SK-N-SH treated with all-trans-retinoic acid at 6 μM for 48 hours (cell line): ENCODE measurements around the gene SYCN.

Experiments
- ATAC-seq: fragments of 200-7000 bp; cut with Tn5 transposase; 3 replicates; pipeline ENCODE4 v1.9.1; 2020; ENCODE audit warnings: mild to moderate bottlenecking, moderate library complexity
- ARNTL ChIP-seq: fragments of 450-650 bp; formaldehyde crosslinking; IDR thresholded peaks from 2 replicates; pipeline ENCODE4 v1.5.0; 2020; ENCODE audit warnings: low read depth, mild to moderate bottlenecking, moderate library complexity, borderline replicate concordance
- BACH2 ChIP-seq: fragments of 250-450 bp; sonication (Bioruptor Pico); IDR thresholded peaks from 2 replicates; pipeline ENCODE4 v1.9.0; 2021; ENCODE audit warnings: mild to moderate bottlenecking, borderline replicate concordance
- CREB5 ChIP-seq: fragments of 250-450 bp; sonication (Bioruptor Pico); IDR thresholded peaks from 2 replicates; pipeline ENCODE4 v1.5.1; 2020; ENCODE audit warnings: low read depth, mild to moderate bottlenecking, moderate library complexity
- CSRNP3 ChIP-seq: fragments of 250-450 bp; sonication (Bioruptor Pico); IDR thresholded peaks from 2 replicates; pipeline ENCODE4 v1.5.1; 2021; ENCODE audit warnings: mild to moderate bottlenecking, moderate library complexity
- ESRRG ChIP-seq: fragments of 250-450 bp; sonication (Bioruptor Pico); IDR thresholded peaks from 2 replicates; pipeline ENCODE4 v1.6.1; 2021; ENCODE audit warnings: mild to moderate bottlenecking
- GLIS3 ChIP-seq: fragments of 250-450 bp; sonication (Bioruptor Pico); IDR thresholded peaks from 2 replicates; pipeline ENCODE4 v1.5.0; 2020; ENCODE audit warnings: mild to moderate bottlenecking, moderate library complexity
- OSR1 ChIP-seq: fragments of 250-450 bp; sonication (Bioruptor Pico); IDR thresholded peaks from 2 replicates; pipeline ENCODE4 v1.8.0; 2022; ENCODE audit warnings: moderate library complexity, mild to moderate bottlenecking, inconsistent platforms
- PATZ1 ChIP-seq: fragments of 250-450 bp; sonication (Bioruptor Pico); IDR thresholded peaks from 2 replicates; pipeline ENCODE4 v1.8.0; 2020; ENCODE audit warnings: mild to moderate bottlenecking, moderate library complexity, borderline replicate concordance
- POU6F1 ChIP-seq: fragments of 250-450 bp; sonication (Bioruptor Pico); IDR thresholded peaks from 2 replicates; pipeline ENCODE4 v1.8.0; 2021; ENCODE audit warnings: low read depth, mild to moderate bottlenecking, moderate library complexity, borderline replicate concordance
- PPARA ChIP-seq: fragments of 250-450 bp; sonication (Bioruptor Pico); IDR thresholded peaks from 2 replicates; pipeline ENCODE4 v1.5.0; 2020; ENCODE audit warnings: mild to moderate bottlenecking, borderline replicate concordance
- RARB ChIP-seq: fragments of 250-450 bp; sonication (Bioruptor Pico); IDR thresholded peaks from 2 replicates; pipeline ENCODE4 v1.8.0; 2021; ENCODE audit warnings: mild to moderate bottlenecking, moderate library complexity
- SNAI2 ChIP-seq: fragments of 250-450 bp; sonication (Bioruptor Pico); IDR thresholded peaks from 2 replicates; pipeline ENCODE4 v1.5.0; 2020; ENCODE audit warnings: mild to moderate bottlenecking, moderate library complexity
- TCF4 ChIP-seq: fragments of 250-450 bp; sonication (Bioruptor Pico); IDR thresholded peaks from 2 replicates; pipeline ENCODE4 v1.8.0; 2021; ENCODE audit warnings: mild to moderate bottlenecking, moderate library complexity, borderline replicate concordance
- TOX ChIP-seq: fragments of 250-450 bp; sonication (Bioruptor Pico); IDR thresholded peaks from 2 replicates; pipeline ENCODE4 v1.8.0; 2021; ENCODE audit warnings: mild to moderate bottlenecking, moderate library complexity, borderline replicate concordance
- TSHZ2 ChIP-seq: fragments of 250-450 bp; sonication (Bioruptor Pico); IDR thresholded peaks from 2 replicates; pipeline ENCODE4 v1.5.0; 2020; ENCODE audit warnings: mild to moderate bottlenecking, moderate library complexity
- ZC3H10 ChIP-seq: fragments of 250-450 bp; sonication (Bioruptor Pico); IDR thresholded peaks from 2 replicates; pipeline ENCODE4 v1.5.1; 2021; ENCODE audit warnings: mild to moderate bottlenecking, moderate library complexity
- ZFP3 ChIP-seq: fragments of 250-450 bp; sonication (Bioruptor Pico); IDR thresholded peaks from 2 replicates; pipeline ENCODE4 v1.5.0; 2020; ENCODE audit warnings: mild to moderate bottlenecking, moderate library complexity
- ZFP30 ChIP-seq: fragments of 450-650 bp; formaldehyde crosslinking; IDR thresholded peaks from 2 replicates; pipeline ENCODE4 v1.5.0; 2022; ENCODE audit warnings: mild to moderate bottlenecking, moderate library complexity
- ZNF565 ChIP-seq: fragments of 450-650 bp; formaldehyde crosslinking; conservative IDR thresholded peaks from 2 replicates; pipeline ENCODE4 v1.5.0; 2020; ENCODE audit warnings: low read depth, mild to moderate bottlenecking, moderate library complexity
- ZNF70 ChIP-seq: fragments of 450-650 bp; formaldehyde crosslinking; IDR thresholded peaks from 2 replicates; pipeline ENCODE4 v1.5.0; 2020; ENCODE audit warnings: mild to moderate bottlenecking, moderate library complexity
- ZNF8 ChIP-seq: fragments of 450-650 bp; formaldehyde crosslinking; IDR thresholded peaks from 2 replicates; pipeline ENCODE4 v1.5.0; 2020; ENCODE audit warnings: mild to moderate bottlenecking, moderate library complexity

Gene SYCN

GRCh38 chr19:39162441-39163043 is 41.5 kb downstream of the SYCN start:
- no peak for TF ChIP-seq ZFP30 (CRISPR knock-in tag)
- no peak for TF ChIP-seq POU6F1 (CRISPR knock-in tag)
- TF ChIP-seq OSR1 (CRISPR knock-in tag): no peak
- TF ChIP-seq ZNF565 (CRISPR knock-in tag): no peak
- no peak for TF ChIP-seq ESRRG
- TF ChIP-seq PATZ1 (CRISPR knock-in tag): no peak
- no peak for TF ChIP-seq CREB5 (CRISPR knock-in tag)
- no peak for TF ChIP-seq TCF4
- no peak for TF ChIP-seq GLIS3 (CRISPR knock-in tag)
- TF ChIP-seq RARB (CRISPR knock-in tag): no peak
- TF ChIP-seq ZNF70 (CRISPR knock-in tag): no peak
- TF ChIP-seq PPARA (CRISPR knock-in tag): no peak
- no peak for TF ChIP-seq ARNTL (CRISPR knock-in tag)
- TF ChIP-seq TSHZ2 (CRISPR knock-in tag): no peak
- no peak for TF ChIP-seq ZFP3 (CRISPR knock-in tag)
- TF ChIP-seq TOX (CRISPR knock-in tag): no peak
- TF ChIP-seq BACH2 (CRISPR knock-in tag): no peak
- ATAC-seq: no peak

- no peak; the same call in 2 of the 3 replicates for ATAC-seq
- TF ChIP-seq ESRRG (no peak), TOX (CRISPR knock-in tag) (no peak), ZNF565 (CRISPR knock-in tag) (no peak), ZFP3 (CRISPR knock-in tag) (no peak), GLIS3 (CRISPR knock-in tag) (no peak), TCF4 (no peak), PPARA (CRISPR knock-in tag) (no peak), ZC3H10 (CRISPR knock-in tag) (no peak), ARNTL (CRISPR knock-in tag) (no peak), ZFP30 (CRISPR knock-in tag) (no peak), ZNF8 (CRISPR knock-in tag) (no peak), BACH2 (CRISPR knock-in tag) (no peak), CSRNP3 (CRISPR knock-in tag) (no peak), SNAI2 (CRISPR knock-in tag) (no peak), POU6F1 (CRISPR knock-in tag) (no peak), OSR1 (CRISPR knock-in tag) (no peak), TSHZ2 (CRISPR knock-in tag) (no peak)
These were observed 43.0 kb downstream of the SYCN start for GRCh38 chr19:39160889-39161672.
